Smooth muscle cell (in vitro differentiated cells): ENCODE data around the gene BORCS5. TPM values are rescaled to one million over a fixed set of nuclear protein-coding genes. Genes with fewer than 3 reads are reported as not detected.
"Not testable (repeated sequence)": the region's sequence is repeated elsewhere in the genome, so short reads cannot be mapped to it uniquely, and the experiment has no call there.

Source experiments
- DNase-seq: peaks from one replicate; lab custom pipeline; 2025; ENCODE audit not compliant: unreplicated experiment; lab: John Stamatoyannopoulos, UW
- H2AFZ ChIP-seq: fragments of 200-600 bp; sonication (generic); 2 replicates; pipeline ENCODE4 v1.6.0; 2016; ENCODE audit warnings: antibody characterized with exemption, low read depth, mild to moderate bottlenecking
- H3F3A ChIP-seq: fragments of 200-600 bp; sonication (generic); 2 replicates; pipeline ENCODE4 v1.6.0; 2017; ENCODE audit warnings: antibody characterized with exemption, low read depth
- H3K27ac ChIP-seq: fragments of 200-600 bp; sonication (generic); 2 replicates; pipeline ENCODE4 v1.5.1; 2016; ENCODE audit warnings: low read depth, mild to moderate bottlenecking
- H3K27me3 ChIP-seq: fragments of 200-600 bp; sonication (generic); 2 replicates; pipeline ENCODE4 v1.6.1; 2016; ENCODE audit warnings: low read depth, mild to moderate bottlenecking
- H3K36me3 ChIP-seq: fragments of 200-600 bp; sonication (generic); 2 replicates; pipeline ENCODE4 v1.5.1; 2016; ENCODE audit warnings: low read depth
- H3K4me1 ChIP-seq: fragments of 200-600 bp; sonication (generic); 2 replicates; pipeline ENCODE4 v1.5.1; 2016; ENCODE audit warnings: low read depth
- H3K4me2 ChIP-seq: fragments of 200-600 bp; sonication (generic); 2 replicates; pipeline ENCODE4 v1.6.0; 2016; ENCODE audit warnings: mild to moderate bottlenecking
- H3K4me3 ChIP-seq: fragments of 200-600 bp; sonication (generic); 2 replicates; pipeline ENCODE4 v1.5.1; 2016; ENCODE audit warnings: mild to moderate bottlenecking
- H3K79me2 ChIP-seq: fragments of 200-600 bp; sonication (generic); 2 replicates; pipeline ENCODE4 v1.6.0; 2016; ENCODE audit warnings: low read depth, mild to moderate bottlenecking
- H3K9ac ChIP-seq: fragments of 200-600 bp; sonication (generic); 2 replicates; pipeline ENCODE4 v1.6.0; 2016; ENCODE audit warnings: low read depth
- H3K9me3 ChIP-seq: fragments of 200-600 bp; sonication (generic); replicated peaks from 2 replicates; pipeline ENCODE4 v1.5.1; 2016; ENCODE audit warnings: low read depth
- H4K20me1 ChIP-seq: fragments of 200-600 bp; sonication (generic); 2 replicates; pipeline ENCODE4 v1.6.0; 2016; ENCODE audit warnings: low read depth
- CTCF ChIP-seq: fragments of 200-600 bp; sonication (generic); IDR thresholded peaks from 2 replicates; pipeline ENCODE4 v1.5.1; 2017; ENCODE audit warnings: borderline replicate concordance, mild to moderate bottlenecking, antibody characterized with exemption; ENCODE audit not compliant: insufficient read depth, poor library complexity, severe bottlenecking
- whole genome bisulfite sequencing: methylation state at CpG from one replicate; pipeline ENCODE4 v1.1.7; 2016; ENCODE audit warnings: low lambda C conversion rate; 5-methylcytosine and 5-hydroxymethylcytosine counted together
- polyA plus RNA-seq: library from polyadenylated mRNA; unstranded; fragments of >200 nt; fragmentation: Nextera tagmentation; extraction: Ambion mirVana; gene quantifications from 2 replicates; pipeline ENCODE4 v1.2.1, GENCODE V29; 2016
- total RNA-seq: library from RNA; depleted of rRNA; stranded (reverse); fragments of >200 nt; gene quantifications from 2 replicates; pipeline ENCODE4 v1.2.3, GENCODE V29; 2014

BORCS5 gene
- total and polyA plus RNA-seq, 2 experiments from 2014 or later = 11.2 to 11.7 TPM

- Histone ChIP-seq H3K9me3 (no peaks in the 10 kb centered on the region), H3K4me3 (no peak overlapping the region), H3K27me3 (no peaks in the 10 kb centered on the region), H4K20me1 (no peaks in the 10 kb centered on the region), H3K9ac (no peak overlapping the region), H3K4me1 (no peaks in the 10 kb centered on the region), H3F3A (no peaks in the 10 kb centered on the region), H3K27ac (no peak overlapping the region), H3K4me2 (no peak overlapping the region), H2AFZ (no peak overlapping the region), H3K36me3 (no peaks in the 10 kb centered on the region), H3K79me2 (no peaks in the 10 kb centered on the region)
- 84% methylated on average over 8 of the region's 8 CpGs for WGBS
- TF ChIP-seq CTCF = no peak
- no peak for DNase-seq
Observed at GRCh38 chr12:12338527-12339168, 18.2 kb upstream of the BORCS5 start.

GRCh38 chr12:12349711-12350665 lies 6.9 kb upstream of the BORCS5 start, which contains the start of gene MANSC1:
Gene MANSC1 (minus strand): TSS chr12:12350242. CDS start chr12:12343314, 6,928 bp downstream.
- WGBS = 2% methylated on average over 65 of the region's 68 CpGs
- Histone ChIP-seq H3K4me1 (peaks cover 9% of the 10 kb centered on the region), H3K4me3 (peak within 1 kb of the TSS; percentile 62), H3K9ac (no peak within 1 kb of the TSS), H3K27ac (peak within 1 kb of the TSS; percentile 54), H3K27me3 (peaks cover 21% of the 10 kb centered on the region), H2AFZ (peak within 1 kb of the TSS; percentile 83), H3K79me2 (no peaks in the 10 kb centered on the region), H3K9me3 (no peaks in the 10 kb centered on the region), H3K36me3 (no peaks in the 10 kb centered on the region), H4K20me1 (no peaks in the 10 kb centered on the region), H3K4me2 (peak within 1 kb of the TSS; percentile 91), H3F3A (no peaks in the 10 kb centered on the region)
- peak; percentile 31 for TF ChIP-seq CTCF
- DNase-seq = no peak

- WGBS = 78% methylated on average over 3 of the region's 3 CpGs
- no peak overlapping the region for H3K4me2 ChIP-seq
- no peak overlapping the region for H3K9ac ChIP-seq
- H3K79me2 ChIP-seq = no peaks in the 10 kb centered on the region
- H2AFZ ChIP-seq = no peak overlapping the region
- no peak overlapping the region for H3K4me3 ChIP-seq
- peak overlapping the region; percentile 54 for H3K27ac ChIP-seq
- no peak for TF ChIP-seq CTCF
- no peaks in the 10 kb centered on the region for H3K36me3 ChIP-seq
- no peaks in the 10 kb centered on the region for H3K9me3 ChIP-seq
- DNase-seq = no peak
- H3K4me1 ChIP-seq = peaks cover 9% of the 10 kb centered on the region
- peaks cover 21% of the 10 kb centered on the region for H3K27me3 ChIP-seq
- no peaks in the 10 kb centered on the region for H3F3A ChIP-seq
- no peaks in the 10 kb centered on the region for H4K20me1 ChIP-seq
Observed at GRCh38 chr12:12350868-12351463, 5.9 kb upstream of the BORCS5 start.

GRCh38 chr12:12351468-12352185 lies 5.3 kb upstream of the BORCS5 start:
- not testable (repeated sequence) for H3K9ac ChIP-seq, H3K79me2 ChIP-seq, H4K20me1 ChIP-seq, H2AFZ ChIP-seq, H3K4me2 ChIP-seq, H3F3A ChIP-seq, H3K4me1 ChIP-seq, H3K9me3 ChIP-seq, H3K36me3 ChIP-seq, DNase-seq, H3K4me3 ChIP-seq
- Histone ChIP-seq H3K27ac (peak overlapping the region; percentile 54), H3K27me3 (peaks cover 21% of the 10 kb centered on the region)
- WGBS = 96% methylated on average over 19 of the region's 19 CpGs
